T-helper 1 cell treated with Interleukin-12 subunit alpha and Interleukin-12 subunit beta and Interleukin-4 antibody, amounts not matched to agents 30 μg/mL and 1 μg/mL, for 36 hours (primary cell): ENCODE results near the gene MAD1L1.

ENCODE experiments used
- H3K27ac Mint-ChIP-seq: one replicate; pipeline ENCODE4 v1.8.0; 2021; ENCODE audit warnings: mild to moderate bottlenecking, mixed read lengths
- H3K27me3 Mint-ChIP-seq: one replicate; pipeline ENCODE4 v1.8.0; 2021; ENCODE audit warnings: low read depth, mixed read lengths
- H3K36me3 Mint-ChIP-seq: one replicate; pipeline ENCODE4 v1.8.0; 2021; ENCODE audit warnings: low read depth, mixed read lengths
- H3K4me1 Mint-ChIP-seq: one replicate; pipeline ENCODE4 v1.8.0; 2021; ENCODE audit warnings: low read depth, mixed read lengths
- H3K4me3 Mint-ChIP-seq: one replicate; pipeline ENCODE4 v1.8.0; 2021; ENCODE audit warnings: mild to moderate bottlenecking, moderate library complexity, mixed read lengths
- H3K9me3 Mint-ChIP-seq: one replicate; pipeline ENCODE4 v1.8.0; 2021; ENCODE audit warnings: mixed read lengths

MAD1L1 gene

GRCh38 chr7:2114052-2114451 is 118.7 kb downstream of the MAD1L1 start:
- Mint-ChIP-seq H3K9me3 (no peaks in the 10 kb centered on the region), H3K27me3 (no peaks in the 10 kb centered on the region), H3K27ac (no peak overlapping the region), H3K4me3 (no peak overlapping the region), H3K4me1 (peaks cover 27% of the 10 kb centered on the region), H3K36me3 (no peaks in the 10 kb centered on the region)

- peak overlapping the region; percentile 41 for H3K27ac Mint-ChIP-seq
- no peaks in the 10 kb centered on the region for H3K36me3 Mint-ChIP-seq
- H3K4me3 Mint-ChIP-seq = peak overlapping the region; percentile 50
- H3K27me3 Mint-ChIP-seq = no peaks in the 10 kb centered on the region
- H3K9me3 Mint-ChIP-seq = no peaks in the 10 kb centered on the region
- H3K4me1 Mint-ChIP-seq = peaks cover 27% of the 10 kb centered on the region
These were observed 120.2 kb downstream of the MAD1L1 start for GRCh38 chr7:2112261-2113198.

- Mint-ChIP-seq H3K4me1 (peaks cover 27% of the 10 kb centered on the region), H3K9me3 (no peaks in the 10 kb centered on the region), H3K27ac (no peak overlapping the region), H3K27me3 (no peaks in the 10 kb centered on the region), H3K4me3 (no peak overlapping the region), H3K36me3 (no peaks in the 10 kb centered on the region)
These were observed 121.2 kb downstream of the MAD1L1 start for GRCh38 chr7:2111568-2111967.

- Mint-ChIP-seq H3K4me3 (no peak overlapping the region), H3K9me3 (no peaks in the 10 kb centered on the region), H3K36me3 (no peaks in the 10 kb centered on the region), H3K4me1 (peaks cover 27% of the 10 kb centered on the region), H3K27ac (no peak overlapping the region), H3K27me3 (no peaks in the 10 kb centered on the region)
These were observed 121.9 kb downstream of the MAD1L1 start for GRCh38 chr7:2110610-2111396.

GRCh38 chr7:2109936-2110609 is 122.7 kb downstream of the MAD1L1 start:
- Mint-ChIP-seq H3K9me3 (no peaks in the 10 kb centered on the region), H3K27ac (peak overlapping the region; percentile 39), H3K36me3 (no peaks in the 10 kb centered on the region), H3K4me3 (no peak overlapping the region), H3K27me3 (no peaks in the 10 kb centered on the region), H3K4me1 (peaks cover 27% of the 10 kb centered on the region)

GRCh38 chr7:2109251-2109872 is 123.4 kb downstream of the MAD1L1 start:
- no peak overlapping the region for H3K4me3 Mint-ChIP-seq
- H3K36me3 Mint-ChIP-seq = no peaks in the 10 kb centered on the region
- no peaks in the 10 kb centered on the region for H3K27me3 Mint-ChIP-seq
- no peaks in the 10 kb centered on the region for H3K9me3 Mint-ChIP-seq
- H3K27ac Mint-ChIP-seq = no peak overlapping the region
- peaks cover 27% of the 10 kb centered on the region for H3K4me1 Mint-ChIP-seq

- Mint-ChIP-seq H3K4me3 (no peak overlapping the region), H3K27ac (no peak overlapping the region), H3K27me3 (no peaks in the 10 kb centered on the region), H3K36me3 (no peaks in the 10 kb centered on the region), H3K9me3 (no peaks in the 10 kb centered on the region), H3K4me1 (peaks cover 28% of the 10 kb centered on the region)
These were observed 124.1 kb downstream of the MAD1L1 start for GRCh38 chr7:2108501-2109250.

- H3K27me3 Mint-ChIP-seq = no peaks in the 10 kb centered on the region
- peaks cover 26% of the 10 kb centered on the region for H3K4me1 Mint-ChIP-seq
- H3K4me3 Mint-ChIP-seq = no peak overlapping the region
- no peak overlapping the region for H3K27ac Mint-ChIP-seq
- H3K36me3 Mint-ChIP-seq = no peaks in the 10 kb centered on the region
- no peaks in the 10 kb centered on the region for H3K9me3 Mint-ChIP-seq
These were observed 124.7 kb downstream of the MAD1L1 start for GRCh38 chr7:2108071-2108455.

GRCh38 chr7:2107386-2108070 is 125.2 kb downstream of the MAD1L1 start:
- Mint-ChIP-seq H3K27ac (no peak overlapping the region), H3K36me3 (no peaks in the 10 kb centered on the region), H3K27me3 (no peaks in the 10 kb centered on the region), H3K4me3 (no peak overlapping the region), H3K9me3 (no peaks in the 10 kb centered on the region), H3K4me1 (peaks cover 24% of the 10 kb centered on the region)

GRCh38 chr7:2106924-2107323 is 125.8 kb downstream of the MAD1L1 start:
- Mint-ChIP-seq H3K9me3 (no peaks in the 10 kb centered on the region), H3K27ac (no peak overlapping the region), H3K36me3 (peaks cover 3% of the 10 kb centered on the region), H3K27me3 (no peaks in the 10 kb centered on the region), H3K4me3 (no peak overlapping the region), H3K4me1 (peaks cover 24% of the 10 kb centered on the region)

- no peak overlapping the region for H3K4me3 Mint-ChIP-seq
- H3K27ac Mint-ChIP-seq = no peak overlapping the region
- peaks cover 21% of the 10 kb centered on the region for H3K4me1 Mint-ChIP-seq
- H3K27me3 Mint-ChIP-seq = no peaks in the 10 kb centered on the region
- no peaks in the 10 kb centered on the region for H3K9me3 Mint-ChIP-seq
- peaks cover 3% of the 10 kb centered on the region for H3K36me3 Mint-ChIP-seq
These were observed 126.3 kb downstream of the MAD1L1 start for GRCh38 chr7:2106440-2106839.

GRCh38 chr7:2105917-2106316 is 126.8 kb downstream of the MAD1L1 start:
- Mint-ChIP-seq H3K36me3 (peaks cover 3% of the 10 kb centered on the region), H3K4me1 (peaks cover 19% of the 10 kb centered on the region), H3K27ac (no peak overlapping the region), H3K9me3 (no peaks in the 10 kb centered on the region), H3K4me3 (no peak overlapping the region), H3K27me3 (no peaks in the 10 kb centered on the region)

GRCh38 chr7:2105280-2105679 is 127.5 kb downstream of the MAD1L1 start:
- Mint-ChIP-seq H3K27ac (no peak overlapping the region), H3K4me1 (peaks cover 14% of the 10 kb centered on the region), H3K27me3 (no peaks in the 10 kb centered on the region), H3K4me3 (no peak overlapping the region), H3K9me3 (no peaks in the 10 kb centered on the region), H3K36me3 (peaks cover 3% of the 10 kb centered on the region)
